Activated T-helper 1 cell treated with anti-CD3 and anti-CD28 coated beads, Interleukin-12 subunit alpha, Interleukin-12 subunit beta, Interleukin-2, Interleukin-4 antibody, amounts not matched to agents 30 ng/mL and 10 ng/mL and 1 ng/mL, durations not matched to agents 14 hours and 24 hours and 36 hours (primary cell): ENCODE data around the gene VPS45. TPM values are rescaled to one million over a fixed set of nuclear protein-coding genes. Genes with fewer than 3 reads are reported as not detected.
"Not testable (repeated sequence)": the region's sequence is repeated elsewhere in the genome, so short reads cannot be mapped to it uniquely, and the experiment has no call there.

Experiments used
- DNase-seq: peaks from one replicate; pipeline ENCODE4 v3.0.0; 2021; ENCODE audit warnings: low spot score
- H3K27ac Mint-ChIP-seq: one replicate; pipeline ENCODE4 v1.8.0; 2021; ENCODE audit warnings: mild to moderate bottlenecking, mixed read lengths
- H3K27me3 Mint-ChIP-seq: one replicate; pipeline ENCODE4 v1.8.0; 2022; ENCODE audit warnings: mild to moderate bottlenecking, moderate library complexity, mixed read lengths; ENCODE audit not compliant: insufficient read depth
- H3K36me3 Mint-ChIP-seq: one replicate; pipeline ENCODE4 v1.8.0; 2021; ENCODE audit warnings: low read depth, mixed read lengths
- H3K4me1 Mint-ChIP-seq: one replicate; pipeline ENCODE4 v1.8.0; 2021; ENCODE audit warnings: low read depth, mixed read lengths
- H3K4me3 Mint-ChIP-seq: one replicate; pipeline ENCODE4 v1.8.0; 2021; ENCODE audit warnings: mild to moderate bottlenecking, moderate library complexity, mixed read lengths
- H3K9me3 Mint-ChIP-seq: one replicate; pipeline ENCODE4 v1.8.0; 2021; ENCODE audit warnings: mixed read lengths
- intact Hi-C: fragments of 100-400 bp; cut with micrococcal nuclease; formaldehyde crosslinking; loops from one replicate; pipeline ENCODE4 v1.15.1; 2024
- total RNA-seq: library from RNA; stranded (reverse); gene quantifications from 2 replicates; pipeline ENCODE4 v1.2.3, GENCODE V29; 2022

VPS45 gene
- total RNA-seq, 1 donor from 2014 or later = 25.9 TPM

DNA sequence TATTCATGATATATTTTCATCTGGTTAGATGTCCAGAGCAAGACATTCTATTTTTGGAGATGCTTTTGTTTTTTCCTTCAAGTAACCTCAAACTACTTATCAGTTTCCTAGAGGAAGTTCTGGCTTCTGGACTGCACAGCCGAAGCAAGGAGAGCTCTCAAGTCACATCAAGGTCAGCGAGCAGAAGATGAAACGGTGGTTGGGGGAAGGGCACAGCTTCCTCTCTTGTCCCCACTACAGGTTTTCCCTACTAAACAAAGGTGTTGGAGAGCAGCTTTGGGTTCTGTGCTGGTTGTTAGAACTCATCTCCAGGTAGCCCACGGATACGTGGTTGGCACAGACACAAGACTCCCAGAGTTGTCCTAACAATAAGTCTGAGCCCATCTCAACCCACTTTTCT is 77.0 kb downstream of the VPS45 start:
- intact Hi-C loops = loop anchor here (5.0 kb wide), 1 partner anchor 37 kb away; no protein-coding TSS in a partner anchor
- peaks cover 4% of the 10 kb centered on the region for H3K36me3 Mint-ChIP-seq
- no peak overlapping the region for H3K4me3 Mint-ChIP-seq
- no peak overlapping the region for H3K27ac Mint-ChIP-seq
- H3K4me1 Mint-ChIP-seq = peaks cover 27% of the 10 kb centered on the region
- peaks cover 22% of the 10 kb centered on the region for H3K27me3 Mint-ChIP-seq
- no peaks in the 10 kb centered on the region for H3K9me3 Mint-ChIP-seq
- no peak for DNase-seq

GRCh38 chr1:150146016-150146415 is 78.4 kb downstream of the VPS45 start:
- H3K36me3 Mint-ChIP-seq, H3K4me3 Mint-ChIP-seq, DNase-seq, H3K9me3 Mint-ChIP-seq, H3K27ac Mint-ChIP-seq: not testable (repeated sequence)
- H3K4me1 Mint-ChIP-seq = peaks cover 29% of the 10 kb centered on the region
- intact Hi-C loops = loop anchor here (5.0 kb wide), 1 partner anchor 39 kb away; no protein-coding TSS in a partner anchor
- peaks cover 22% of the 10 kb centered on the region for H3K27me3 Mint-ChIP-seq

DNA sequence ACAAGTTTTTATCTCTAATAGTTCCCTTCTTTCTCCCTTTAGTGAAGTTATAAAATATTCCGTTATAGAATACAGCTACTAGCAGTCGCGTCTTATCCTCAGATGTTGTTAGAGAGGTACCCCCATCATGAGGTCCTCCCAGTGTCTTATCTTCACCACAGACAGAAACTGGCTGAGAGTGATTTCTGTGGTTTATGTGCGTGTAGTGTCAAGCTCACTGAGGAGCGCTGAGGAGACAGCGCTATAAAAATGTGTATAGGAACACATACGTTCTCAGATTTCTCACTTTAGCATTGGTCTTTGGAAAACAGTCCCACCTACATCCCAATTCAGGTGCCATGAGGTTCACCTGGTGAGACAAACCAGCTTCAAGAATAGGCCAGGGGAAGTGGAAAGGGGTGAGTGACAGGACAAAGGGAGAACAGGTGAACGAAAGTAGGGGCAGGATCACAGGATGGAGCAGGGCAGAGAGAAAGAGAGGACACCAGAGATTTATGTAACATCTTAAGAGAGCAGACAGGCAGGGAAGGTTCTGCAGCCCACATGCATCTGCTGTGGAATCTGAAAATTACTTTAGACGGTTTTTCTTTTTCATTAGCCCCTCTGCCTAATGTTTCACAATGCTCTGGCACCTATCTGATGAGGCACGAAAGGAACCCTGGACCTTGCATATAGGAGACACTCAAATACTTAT is 79.4 kb downstream of the VPS45 start:
- Mint-ChIP-seq H3K9me3 (no peaks in the 10 kb centered on the region), H3K27me3 (peaks cover 22% of the 10 kb centered on the region), H3K4me3 (no peak overlapping the region), H3K36me3 (peaks cover 13% of the 10 kb centered on the region), H3K4me1 (peaks cover 38% of the 10 kb centered on the region), H3K27ac (no peak overlapping the region)
- DNase-seq = no peak
- intact Hi-C loops = loop anchor here (5.0 kb wide), 1 partner anchor 40 kb away; no protein-coding TSS in a partner anchor

DNA sequence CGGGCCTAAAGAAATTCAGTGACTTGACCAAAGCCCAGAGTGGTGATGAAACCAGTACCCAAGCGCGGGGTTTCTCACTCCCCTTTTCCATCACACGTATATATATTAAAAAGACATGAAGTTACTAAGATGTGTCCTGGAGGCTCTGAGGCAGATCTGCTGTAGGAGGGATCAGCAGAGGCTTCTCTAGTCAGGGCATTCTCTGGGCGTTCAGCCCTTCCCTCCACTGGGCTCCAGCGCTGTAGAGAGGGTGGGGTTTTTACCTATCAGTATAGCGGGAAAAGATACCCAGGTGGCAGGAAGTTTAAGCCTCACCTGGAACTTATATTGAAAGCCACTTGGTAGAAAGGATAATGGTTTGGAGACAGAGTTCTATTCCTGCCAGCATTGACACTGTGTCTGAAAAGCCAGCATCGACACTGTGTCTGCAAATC is 81.3 kb downstream of the VPS45 start:
- Mint-ChIP-seq H3K36me3 (peaks cover 22% of the 10 kb centered on the region), H3K27me3 (peaks cover 22% of the 10 kb centered on the region), H3K4me3 (peak overlapping the region; percentile 81), H3K27ac (peak overlapping the region; percentile 67), H3K9me3 (no peaks in the 10 kb centered on the region), H3K4me1 (peaks cover 44% of the 10 kb centered on the region)
- intact Hi-C loops = loop anchor here (2.0 to 5.0 kb wide), 3 partner anchors 14 to 82 kb away; partner anchors contain the start of gene VPS45
- no peak for DNase-seq

DNA sequence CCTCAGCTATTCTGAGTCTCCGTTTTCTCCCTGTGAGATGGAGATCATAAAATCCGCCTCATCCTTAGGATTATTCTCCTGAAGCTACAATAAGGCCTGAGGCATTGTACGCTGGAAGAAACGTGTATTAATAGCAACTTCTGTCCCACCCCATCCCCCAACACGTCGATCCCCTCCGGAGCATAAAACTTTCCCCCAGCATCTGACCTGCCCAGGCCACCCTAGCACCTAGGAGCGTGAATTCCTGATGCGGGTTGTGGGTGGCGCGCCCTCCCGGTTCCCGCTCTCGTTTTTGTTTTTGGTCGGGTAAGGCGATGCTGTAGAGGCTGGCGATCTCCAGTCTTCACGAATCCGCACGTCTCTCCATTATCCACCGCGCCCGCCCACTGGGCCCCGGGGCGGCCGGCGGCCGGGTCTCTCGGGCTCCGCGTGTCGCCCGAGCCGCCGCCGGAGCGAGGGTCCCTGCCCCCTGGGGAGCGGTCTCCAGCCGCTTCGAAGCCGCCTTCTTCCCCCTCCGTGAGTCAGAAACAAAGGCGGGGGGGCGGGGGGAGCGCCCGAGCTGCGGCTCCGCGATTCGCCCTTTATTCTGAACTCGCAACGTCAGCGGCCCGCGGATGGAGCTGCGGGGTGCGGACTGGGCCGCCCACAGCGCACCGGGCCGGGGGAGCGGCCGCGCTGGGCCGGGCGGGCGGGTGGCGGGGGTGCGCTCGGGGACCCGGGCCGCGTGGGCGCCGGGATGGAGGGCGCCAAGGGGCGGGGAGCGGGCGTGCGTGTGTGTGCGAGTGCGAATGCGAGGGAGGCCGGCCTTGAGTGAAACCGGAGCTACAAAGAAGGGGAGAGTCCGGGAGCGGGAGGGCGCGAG is 81.9 kb downstream of the VPS45 start, which contains the start of gene PLEKHO1:
PLEKHO1 (plus strand) TSS at position 646 of the 862 bp plus-strand sequence. CDS start 342 bp downstream, outside the sequence.
- peak; percentile 68 for DNase-seq
- Mint-ChIP-seq H3K4me1 (peaks cover 47% of the 10 kb centered on the region), H3K9me3 (no peaks in the 10 kb centered on the region), H3K27me3 (peaks cover 24% of the 10 kb centered on the region), H3K4me3 (peak within 1 kb of the TSS; percentile 87), H3K36me3 (peaks cover 29% of the 10 kb centered on the region), H3K27ac (peak within 1 kb of the TSS; percentile 79)
- intact Hi-C loops = loop anchor here (2.0 to 5.0 kb wide), 5 partner anchors 13 to 222 kb away; partner anchors contain the start of genes SF3B4 and VPS45

GRCh38 chr1:150150133-150151021 is 82.8 kb downstream of the VPS45 start:
- Mint-ChIP-seq H3K27me3 (peaks cover 24% of the 10 kb centered on the region), H3K4me1 (peaks cover 48% of the 10 kb centered on the region), H3K27ac (peak overlapping the region; percentile 79), H3K4me3 (peak overlapping the region; percentile 87), H3K9me3 (no peaks in the 10 kb centered on the region), H3K36me3 (peaks cover 37% of the 10 kb centered on the region)
- DNase-seq = no peak
- intact Hi-C loops = loop anchor here (5.0 kb wide), 2 partner anchors 37 to 223 kb away; partner anchors contain the start of gene SF3B4

GRCh38 chr1:150151291-150152181 is 84.0 kb downstream of the VPS45 start:
- DNase-seq = peak; percentile 55
- H3K9me3 Mint-ChIP-seq = no peaks in the 10 kb centered on the region
- intact Hi-C loops = loop anchor here (5.0 kb wide), 2 partner anchors 36 to 224 kb away; partner anchors contain the start of gene SF3B4
- peak overlapping the region; percentile 79 for H3K27ac Mint-ChIP-seq
- peaks cover 48% of the 10 kb centered on the region for H3K4me1 Mint-ChIP-seq
- peaks cover 24% of the 10 kb centered on the region for H3K27me3 Mint-ChIP-seq
- peak overlapping the region; percentile 87 for H3K4me3 Mint-ChIP-seq
- peaks cover 44% of the 10 kb centered on the region for H3K36me3 Mint-ChIP-seq

DNA sequence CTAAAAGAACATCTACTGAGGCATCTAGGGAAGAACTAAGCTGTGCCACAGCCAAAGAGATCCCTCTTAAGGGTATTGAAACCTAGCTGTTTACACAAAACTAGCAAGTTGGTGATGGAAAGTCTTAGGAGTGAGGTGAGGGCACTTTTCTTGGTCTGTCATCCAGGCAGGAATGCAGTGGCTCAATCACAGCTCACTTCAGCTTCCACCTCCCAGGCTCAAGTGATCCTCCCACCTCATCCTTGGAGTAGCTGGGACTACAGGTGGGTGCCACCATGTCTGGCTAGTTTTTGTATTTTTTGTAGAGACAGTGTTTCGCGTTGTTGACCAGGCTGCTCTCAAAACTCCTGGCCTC is 84.6 kb downstream of the VPS45 start:
- Mint-ChIP-seq H3K4me3 (peak overlapping the region; percentile 87), H3K9me3 (no peaks in the 10 kb centered on the region), H3K27me3 (peaks cover 19% of the 10 kb centered on the region), H3K4me1 (peaks cover 41% of the 10 kb centered on the region), H3K27ac (peak overlapping the region; percentile 79), H3K36me3 (peaks cover 48% of the 10 kb centered on the region)
- intact Hi-C loops = loop anchor here (5.0 kb wide), 2 partner anchors 35 to 225 kb away; partner anchors contain the start of gene SF3B4
- DNase-seq = no peak

DNA sequence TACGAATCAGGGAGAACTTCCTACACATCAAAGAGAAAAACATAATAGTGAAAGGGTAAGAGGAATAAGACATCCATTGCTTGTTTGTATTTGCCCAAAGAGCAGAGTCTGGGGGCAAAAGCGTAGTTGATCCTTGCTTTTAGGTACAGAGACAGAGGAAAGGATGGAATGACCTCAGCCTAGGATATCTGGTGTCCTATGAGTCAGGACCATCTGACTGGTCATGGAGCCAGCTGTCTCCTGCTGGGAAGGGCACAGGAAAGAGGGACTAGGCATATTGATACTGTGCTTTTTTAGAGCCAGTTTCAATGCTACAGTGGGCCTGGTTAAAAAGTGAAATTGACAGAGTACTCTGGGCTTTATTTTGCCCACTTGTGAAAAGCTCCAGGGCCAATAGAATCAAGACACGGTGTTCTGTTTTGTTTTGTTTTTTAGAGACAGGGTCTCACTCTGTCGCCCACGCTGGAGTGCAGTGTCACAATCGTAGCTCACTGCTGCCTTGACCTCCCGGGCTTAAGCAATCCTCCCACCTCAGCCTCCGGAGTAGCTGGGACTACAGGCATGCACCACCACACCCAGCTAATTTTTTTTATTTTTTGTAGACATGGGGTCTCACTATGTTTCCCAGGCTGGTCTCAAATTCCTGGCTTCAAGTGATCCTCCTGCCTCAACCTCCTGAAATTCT is 85.3 kb downstream of the VPS45 start:
- intact Hi-C loops = loop anchor here (5.0 kb wide), 2 partner anchors 34 to 226 kb away; partner anchors contain the start of gene SF3B4
- DNase-seq = no peak
- peaks cover 41% of the 10 kb centered on the region for H3K4me1 Mint-ChIP-seq
- H3K27ac Mint-ChIP-seq = no peak overlapping the region
- peaks cover 55% of the 10 kb centered on the region for H3K36me3 Mint-ChIP-seq
- peaks cover 14% of the 10 kb centered on the region for H3K27me3 Mint-ChIP-seq
- H3K9me3 Mint-ChIP-seq = no peaks in the 10 kb centered on the region
- peak overlapping the region; percentile 67 for H3K4me3 Mint-ChIP-seq

DNA sequence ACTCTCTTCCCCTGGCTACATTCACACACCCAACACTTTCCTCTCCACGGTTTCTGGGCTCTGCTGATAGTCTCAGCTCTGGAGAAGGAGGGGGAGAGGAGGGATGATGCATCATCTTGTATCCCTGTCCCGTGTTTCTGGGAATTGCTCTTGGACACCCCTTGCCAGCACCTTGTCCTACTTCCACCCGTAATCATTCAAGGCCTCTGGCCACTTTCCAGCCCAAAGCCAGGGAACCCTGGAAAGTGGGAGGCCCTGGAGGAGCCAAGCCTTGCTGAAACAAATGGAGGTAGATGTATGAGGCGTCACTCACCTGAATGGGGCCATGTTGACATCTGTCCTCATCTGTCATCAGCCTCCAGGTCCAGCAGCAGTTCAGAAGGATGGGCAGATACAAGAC is 86.6 kb downstream of the VPS45 start:
- Mint-ChIP-seq H3K4me3 (no peak overlapping the region), H3K27ac (peak overlapping the region; percentile 16), H3K9me3 (no peaks in the 10 kb centered on the region), H3K4me1 (peaks cover 35% of the 10 kb centered on the region), H3K27me3 (peaks cover 4% of the 10 kb centered on the region), H3K36me3 (peaks cover 58% of the 10 kb centered on the region)
- DNase-seq = no peak
- intact Hi-C loops = loop anchor here (5.0 kb wide), 2 partner anchors 33 to 227 kb away; partner anchors contain the start of gene SF3B4
